ENCODE data around the gene PRRT4.

GRCh38 chr7:128406314-128407232 is 45.1 kb upstream of the PRRT4 start:
- no peak for TF ChIP-seq CTCF (conservative IDR thresholded peaks at IDR 0.05 in 1 of 2, IDR thresholded peaks at IDR 0.05 in 1 of 2; ENCODE audit: extremely low read depth in 1 of 2, insufficient read depth in 1 of 2, low read depth in 1 of 2, low read length in 2 of 2)
- no peak for TF ChIP-seq EZH2 (IDR thresholded peaks at IDR 0.05; ENCODE audit: borderline replicate concordance, low read length)
